HEK293 (cell line): ENCODE data around the gene GPAT2.
"Not testable (repeated sequence)": the region's sequence is repeated elsewhere in the genome, so short reads cannot be mapped to it uniquely, and the experiment has no call there.

ENCODE experiments used
- CTCF ChIA-PET: fragments of 350-600 bp; formaldehyde crosslinking; extraction: SDS; loops from one replicate; lab custom pipeline; 2021; ENCODE audit warnings: antibody characterized with exemption; lab: Yijun Ruan, JAX
- POLR2A ChIA-PET: fragments of 300-600 bp; formaldehyde crosslinking; extraction: SDS; loops from one replicate; lab custom pipeline; 2020; ENCODE audit warnings: antibody characterized with exemption, inconsistent platforms; lab: Yijun Ruan, JAX
- H3K27ac ChIP-seq: fragments of 200-500 bp; sonication (Bioruptor generic); 2 replicates; pipeline ENCODE4 v1.5.1; 2014; ENCODE audit warnings: low read depth, low read length, control low read depth, inconsistent platforms; ENCODE audit errors: extremely low read depth
- H3K36me3 ChIP-seq, 2 experiments: fragments of 200-500 bp in 1 of 2; sonication (Bioruptor generic) in 1 of 2; 1 replicate in 1 of 2; 2 replicates in 1 of 2; pipeline ENCODE4 v1.5.1; 2014 to 2017; ENCODE audit warnings: inconsistent platforms in 2 of 2, low read length in 2 of 2; ENCODE audit not compliant: control insufficient read depth in 2 of 2, insufficient read depth in 1 of 2
- H3K4me1 ChIP-seq: fragments of 200-500 bp; sonication (Bioruptor generic); 2 replicates; pipeline ENCODE4 v1.5.1; 2014; ENCODE audit warnings: mild to moderate bottlenecking, low read length, inconsistent platforms; ENCODE audit not compliant: control insufficient read depth, insufficient read depth
- H3K4me3 ChIP-seq: 2 replicates; pipeline ENCODE4 v1.5.1; 2011; ENCODE audit warnings: low read depth, mild to moderate bottlenecking, control low read depth, low read length, moderate library complexity
- H3K9me3 ChIP-seq: fragments of 200-500 bp; sonication (Bioruptor generic); 2 replicates; pipeline ENCODE4 v1.5.1; 2014; ENCODE audit warnings: low read depth, low read length, inconsistent platforms; ENCODE audit not compliant: control insufficient read depth, insufficient read depth
- CTCF ChIP-seq: fragments of 450-650 bp; formaldehyde crosslinking; IDR thresholded peaks from 2 replicates; pipeline ENCODE4 v1.5.1; 2016; ENCODE audit warnings: missing biosample characterization, missing genetic modification characterization
- EGR2 ChIP-seq: fragments of 450-650 bp; formaldehyde crosslinking; IDR thresholded peaks from 2 replicates; pipeline ENCODE4 v1.5.1; 2016; ENCODE audit warnings: low read depth, missing biosample characterization, missing genetic modification characterization
- GLIS1 ChIP-seq: fragments of 450-650 bp; formaldehyde crosslinking; IDR thresholded peaks from 2 replicates; pipeline ENCODE4 v1.5.1; 2016; ENCODE audit warnings: missing biosample characterization, missing genetic modification characterization
- GLIS2 ChIP-seq: fragments of 450-650 bp; formaldehyde crosslinking; IDR thresholded peaks from 2 replicates; pipeline ENCODE4 v1.5.1; 2016; ENCODE audit warnings: missing biosample characterization, missing genetic modification characterization
- KLF17 ChIP-seq: fragments of 450-650 bp; formaldehyde crosslinking; IDR thresholded peaks from 2 replicates; pipeline ENCODE4 v1.5.1; 2016; ENCODE audit warnings: missing biosample characterization, missing genetic modification characterization
- ZIC2 ChIP-seq: fragments of 450-650 bp; formaldehyde crosslinking; IDR thresholded peaks from 2 replicates; pipeline ENCODE4 v1.5.1; 2016; ENCODE audit warnings: missing biosample characterization, missing genetic modification characterization
- ZNF398 ChIP-seq: fragments of 450-650 bp; formaldehyde crosslinking; IDR thresholded peaks from 2 replicates; pipeline ENCODE4 v1.5.1; 2017; ENCODE audit warnings: missing biosample characterization, missing genetic modification characterization
- ZNF654 ChIP-seq: fragments of 450-650 bp; formaldehyde crosslinking; IDR thresholded peaks from 2 replicates; pipeline ENCODE4 v1.5.1; 2016; ENCODE audit warnings: low read depth, missing biosample characterization, missing genetic modification characterization

The GPAT2 gene

GRCh38 chr2:96063116-96063899, 28.6 kb upstream of the GPAT2 start:
- TF ChIP-seq KLF17 (tag by site-specific recombination) (0 out of 2 replicates have a peak, but pooled peaks have one; percentile 27), CTCF (tag by site-specific recombination) (peak; percentile 47; the same call in 1 of the 2 replicates), ZIC2 (tag by site-specific recombination) (peak; percentile 96), ZNF654 (peak; percentile 22), GLIS2 (tag by site-specific recombination) (peak; percentile 27; the same call in 1 of the 2 replicates), GLIS1 (peak; percentile 86), ZNF398 (0 out of 2 replicates have a peak, but pooled peaks have one; percentile 21)
- H3K36me3 ChIP-seq, H3K4me1 ChIP-seq, H3K9me3 ChIP-seq, POLR2A ChIA-PET, H3K27ac ChIP-seq, H3K4me3 ChIP-seq: not testable (repeated sequence)
- CTCF ChIA-PET, result interaction anchor here (0.6 kb wide), 3 partner anchors 55 to 446 kb away, joined by 3 to 4 read pairs (median 4); no protein-coding TSS in a partner anchor

GRCh38 chr2:96062483-96062882, 27.8 kb upstream of the GPAT2 start:
- H3K9me3 ChIP-seq, POLR2A ChIA-PET, H3K4me1 ChIP-seq, CTCF ChIA-PET, H3K36me3 ChIP-seq, H3K4me3 ChIP-seq, H3K27ac ChIP-seq: not testable (repeated sequence)

- H3K4me3 ChIP-seq, H3K36me3 ChIP-seq, CTCF ChIA-PET, H3K27ac ChIP-seq, POLR2A ChIA-PET, H3K4me1 ChIP-seq, H3K9me3 ChIP-seq: not testable (repeated sequence)
Measured at GRCh38 chr2:96061901-96062300, 27.2 kb upstream of the GPAT2 start.

GRCh38 chr2:96061197-96061817, 26.6 kb upstream of the GPAT2 start:
- H3K4me3 ChIP-seq, H3K27ac ChIP-seq, H3K4me1 ChIP-seq, POLR2A ChIA-PET, CTCF ChIA-PET, H3K9me3 ChIP-seq, H3K36me3 ChIP-seq: not testable (repeated sequence)

- POLR2A ChIA-PET, result not testable (repeated sequence)
- TF ChIP-seq EGR2, result peak; percentile 36; the same call in 1 of the 2 replicates
- TF ChIP-seq, all 188 proteins: peak for 1; not testable (repeated sequence) for 187
- H3K4me3 ChIP-seq, H3K4me1 ChIP-seq, H3K9me3 ChIP-seq, H3K36me3 ChIP-seq, CTCF ChIA-PET, H3K27ac ChIP-seq: not testable (repeated sequence)
Measured at GRCh38 chr2:96060325-96060724, 25.6 kb upstream of the GPAT2 start.

- H3K36me3 ChIP-seq, H3K9me3 ChIP-seq, H3K27ac ChIP-seq, H3K4me3 ChIP-seq, H3K4me1 ChIP-seq, CTCF ChIA-PET, POLR2A ChIA-PET: not testable (repeated sequence)
Measured at GRCh38 chr2:96059443-96059842, 24.7 kb upstream of the GPAT2 start.

- H3K4me1 ChIP-seq, H3K4me3 ChIP-seq, H3K27ac ChIP-seq, H3K9me3 ChIP-seq, H3K36me3 ChIP-seq, CTCF ChIA-PET, POLR2A ChIA-PET: not testable (repeated sequence)
Measured at GRCh38 chr2:96055830-96056229, 21.1 kb upstream of the GPAT2 start.
